IPS-20b (cell line): ENCODE data around the gene PPIB.
"Not testable (repeated sequence)": the region's sequence is repeated elsewhere in the genome, so short reads cannot be mapped to it uniquely, and the experiment has no call there.

Experiments used
- H3K27ac ChIP-seq: one replicate; pipeline ENCODE4 v1.5.1; 2013; ENCODE audit warnings: low read length
- H3K27me3 ChIP-seq: 2 replicates; pipeline ENCODE4 v1.6.1; 2013; ENCODE audit warnings: mild to moderate bottlenecking, low read length, inconsistent platforms; ENCODE audit not compliant: insufficient read depth
- H3K36me3 ChIP-seq: 2 replicates; pipeline ENCODE4 v1.6.1; 2013; ENCODE audit warnings: low read depth, mild to moderate bottlenecking, inconsistent platforms, low read length, moderate library complexity; ENCODE audit not compliant: insufficient read depth
- H3K4me1 ChIP-seq: 2 replicates; pipeline ENCODE4 v1.6.1; 2013; ENCODE audit warnings: mild to moderate bottlenecking, control low read depth, inconsistent platforms, low read length, moderate library complexity; ENCODE audit not compliant: insufficient read depth
- H3K4me3 ChIP-seq: 2 replicates; pipeline ENCODE4 v1.5.1; 2013; ENCODE audit warnings: mild to moderate bottlenecking, low read length, inconsistent platforms
- H3K9ac ChIP-seq: 2 replicates; pipeline ENCODE4 v1.6.1; 2013; ENCODE audit warnings: low read depth, mild to moderate bottlenecking, inconsistent platforms, low read length, moderate library complexity
- H3K9me3 ChIP-seq: 2 replicates; pipeline ENCODE4 v1.6.1; 2013; ENCODE audit warnings: mild to moderate bottlenecking, low read depth, low read length, inconsistent platforms; ENCODE audit not compliant: insufficient read depth

PPIB gene

GRCh38 chr15:64112073-64112772, 50.6 kb downstream of the PPIB start:
- no peak overlapping the region for H3K27ac ChIP-seq
- no peak overlapping the region for H3K4me3 ChIP-seq
- H3K4me1 ChIP-seq, result no peaks in the 10 kb centered on the region; the same call in 1 of the 2 replicates
- no peaks in the 10 kb centered on the region for H3K9me3 ChIP-seq
- H3K27me3 ChIP-seq, result no peaks in the 10 kb centered on the region
- H3K36me3 ChIP-seq, result peaks cover 46% of the 10 kb centered on the region
- no peak overlapping the region for H3K9ac ChIP-seq

GRCh38 chr15:64111679-64112050, 51.2 kb downstream of the PPIB start:
- Histone ChIP-seq H3K27ac (no peak overlapping the region), H3K36me3 (peaks cover 43% of the 10 kb centered on the region)

DNA sequence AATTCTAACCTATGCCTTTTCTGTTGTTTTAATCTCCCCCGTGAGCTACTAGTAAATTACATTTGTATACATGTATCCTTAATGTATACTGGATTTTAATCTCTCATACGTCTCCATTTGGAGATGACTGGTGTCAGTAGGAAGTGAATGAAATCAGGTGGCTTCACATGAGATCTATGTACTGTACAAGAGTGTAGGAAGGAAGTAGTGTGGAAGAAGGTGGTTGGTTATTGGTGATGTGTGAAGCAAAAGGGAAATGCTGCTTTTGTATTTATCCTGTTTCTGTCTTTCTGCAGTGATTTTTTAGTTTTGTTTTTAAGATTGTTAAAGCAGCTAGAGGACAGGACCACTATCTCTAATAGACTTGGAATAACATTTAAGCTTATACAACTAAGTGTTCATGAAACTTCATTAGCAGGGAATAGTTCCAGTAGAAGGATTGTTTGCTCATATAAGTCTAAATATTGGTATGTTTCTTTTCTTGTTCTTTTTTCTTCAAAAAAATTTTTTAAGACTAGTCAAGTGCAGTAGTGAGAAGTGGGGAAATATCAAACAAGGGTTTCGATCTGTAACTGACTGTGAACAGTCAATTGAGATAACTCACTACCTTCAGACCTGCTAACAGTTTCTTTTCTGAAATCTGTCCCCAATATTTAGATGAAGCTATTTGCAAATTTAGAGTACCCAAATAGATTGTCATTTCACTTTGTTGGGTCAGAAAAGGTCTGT, 51.7 kb downstream of the PPIB start:
- no peak overlapping the region for H3K9ac ChIP-seq
- H3K27ac ChIP-seq, result no peak overlapping the region
- no peak overlapping the region for H3K4me3 ChIP-seq
- no peaks in the 10 kb centered on the region; the same call in 1 of the 2 replicates for H3K4me1 ChIP-seq
- H3K9me3 ChIP-seq, result no peaks in the 10 kb centered on the region
- H3K36me3 ChIP-seq, result peaks cover 37% of the 10 kb centered on the region; the same call in 1 of the 2 replicates
- H3K27me3 ChIP-seq, result no peaks in the 10 kb centered on the region

More at GRCh38 chr15:64111679-64112050, 51.2 kb downstream of the PPIB start:
- Histone ChIP-seq H3K27me3 (no peaks in the 10 kb centered on the region), H3K4me3 (no peak overlapping the region), H3K9me3 (no peaks in the 10 kb centered on the region), H3K9ac (no peak overlapping the region), H3K4me1 (no peaks in the 10 kb centered on the region; the same call in 1 of the 2 replicates)

- peaks cover 28% of the 10 kb centered on the region; the same call in 1 of the 2 replicates for H3K36me3 ChIP-seq
- H3K9ac ChIP-seq, H3K4me1 ChIP-seq, H3K27me3 ChIP-seq, H3K27ac ChIP-seq, H3K4me3 ChIP-seq, H3K9me3 ChIP-seq: not testable (repeated sequence)
These were observed 52.6 kb downstream of the PPIB start for GRCh38 chr15:64110108-64110701.

- Histone ChIP-seq H3K36me3 (peaks cover under 1% of the 10 kb centered on the region; the same call in 1 of the 2 replicates), H3K9ac (no peak overlapping the region), H3K27ac (no peak overlapping the region), H3K4me1 (no peaks in the 10 kb centered on the region; the same call in 1 of the 2 replicates), H3K4me3 (no peak overlapping the region), H3K9me3 (no peaks in the 10 kb centered on the region), H3K27me3 (no peaks in the 10 kb centered on the region)
These were observed 55.5 kb downstream of the PPIB start for GRCh38 chr15:64107337-64107736.
